B cell (primary cell): ENCODE measurements around the gene XPNPEP2. TPM values are rescaled to one million over a fixed set of nuclear protein-coding genes. Genes with fewer than 3 reads are reported as not detected.

Experiments used
- ATAC-seq: fragments of 200-7000 bp; cut with Tn5 transposase; one replicate; pipeline ENCODE4 v1.10.0; 2021; ENCODE audit warnings: low read depth, mild to moderate bottlenecking, moderate number of reproducible peaks, moderate library complexity
- CTCF ChIA-PET: fragments of 350-600 bp; sonication (Branson Sonifier 250); formaldehyde crosslinking; loops from one replicate; lab custom pipeline; 2021; ENCODE audit warnings: antibody characterized with exemption, inconsistent platforms; lab: Charles Lee
- POLR2A ChIA-PET: fragments of 350-600 bp; sonication (Branson Sonifier 250); formaldehyde crosslinking; loops from one replicate; lab custom pipeline; 2021; ENCODE audit warnings: antibody characterized with exemption; lab: Charles Lee
- DNase-seq: peaks from one replicate; pipeline ENCODE4 v3.0.0; 2013
- H2AFZ ChIP-seq: 2 replicates; pipeline ENCODE4 v1.6.1; 2012; ENCODE audit warnings: mild to moderate bottlenecking, low read depth, low read length; ENCODE audit not compliant: insufficient read depth, poor library complexity, severe bottlenecking
- H3K27ac ChIP-seq, 2 donors: 1 replicate in 1 of 2; 2 replicates in 1 of 2; pipeline ENCODE4 v1.5.1; 2012 to 2013; ENCODE audit warnings: low read length in 2 of 2, mild to moderate bottlenecking in 2 of 2, moderate library complexity in 1 of 2
- H3K27me3 ChIP-seq, 4 experiments: fragments of 200-600 bp in 1 of 4; sonication (generic) in 1 of 4; replicated peaks in 1 of 4; 1 replicate in 2 of 4; 2 replicates in 2 of 4; pipeline versions ENCODE4 v1.6.1 to v1.7.0; 2013 to 2016; ENCODE audit warnings: low read length in 3 of 4, mild to moderate bottlenecking in 2 of 4, mixed read lengths in 1 of 4, moderate library complexity in 1 of 4; ENCODE audit not compliant: insufficient read depth in 4 of 4, control insufficient read depth in 3 of 4; ENCODE audit errors: control extremely low read depth in 1 of 4
- H3K36me3 ChIP-seq, 2 experiments: replicated peaks in 1 of 2; 1 replicate in 1 of 2; 2 replicates in 1 of 2; pipeline versions ENCODE4 v1.6.1 to v1.7.1; 2013; ENCODE audit warnings: low read length in 1 of 2; ENCODE audit not compliant: insufficient read depth in 2 of 2, control insufficient read depth in 1 of 2; ENCODE audit errors: control extremely low read depth in 1 of 2, extremely low read depth in 1 of 2
- H3K4me1 ChIP-seq, 2 donors: fragments of 200-600 bp in 1 of 2; sonication (generic) in 1 of 2; 1 replicate in 1 of 2; 2 replicates in 1 of 2; pipeline versions ENCODE4 v1.5.1 to v1.6.1; 2013 to 2017; ENCODE audit warnings: low read length in 2 of 2; ENCODE audit not compliant: control insufficient read depth in 2 of 2, insufficient read depth in 2 of 2
- H3K4me2 ChIP-seq: replicated peaks from 2 replicates; pipeline ENCODE3; 2012; ENCODE audit warnings: mild to moderate bottlenecking, low read depth, low read length; ENCODE audit not compliant: poor library complexity, severe bottlenecking
- H3K4me3 ChIP-seq, 5 experiments: fragments of 200-600 bp in 1 of 5; sonication (generic) in 1 of 5; 1 replicate in 3 of 5; 2 replicates in 2 of 5; pipeline versions ENCODE4 v1.5.1 to v1.7.0; 2011 to 2016; ENCODE audit warnings: low read length in 4 of 5, mild to moderate bottlenecking in 4 of 5, low read depth in 2 of 5, control low read depth in 1 of 5, moderate library complexity in 1 of 5; ENCODE audit not compliant: insufficient read depth in 1 of 5; ENCODE audit errors: control extremely low read depth in 1 of 5, extremely low read depth in 1 of 5
- H3K79me2 ChIP-seq: fragments of 200-600 bp; sonication (generic); one replicate; pipeline ENCODE4 v1.6.0; 2016; ENCODE audit warnings: low read length; ENCODE audit not compliant: control insufficient read depth, insufficient read depth
- H3K9ac ChIP-seq: fragments of 200-600 bp; sonication (generic); 2 replicates; pipeline ENCODE4 v1.6.1; 2017; ENCODE audit warnings: mild to moderate bottlenecking, low read length, moderate library complexity
- H3K9me3 ChIP-seq, 3 donors: one replicate each; pipeline versions ENCODE4 v1.6.1 to v1.7.1; 2013; ENCODE audit warnings: low read length in 2 of 3; ENCODE audit not compliant: control insufficient read depth in 2 of 3, insufficient read depth in 1 of 3; ENCODE audit errors: control extremely low read depth in 1 of 3
- H4K20me1 ChIP-seq: 2 replicates; pipeline ENCODE4 v1.6.0; 2012; ENCODE audit warnings: mild to moderate bottlenecking, low read length; ENCODE audit not compliant: insufficient read depth, control insufficient read depth, poor library complexity, severe bottlenecking
- H3K27ac Mint-ChIP-seq: one replicate; pipeline ENCODE4 v1.8.0; 2021; ENCODE audit warnings: mixed read lengths
- H3K27me3 Mint-ChIP-seq: one replicate; pipeline ENCODE4 v1.8.0; 2021; ENCODE audit warnings: mixed read lengths
- H3K4me1 Mint-ChIP-seq: one replicate; pipeline ENCODE4 v1.8.0; 2021; ENCODE audit warnings: mixed read lengths
- H3K4me3 Mint-ChIP-seq: one replicate; pipeline ENCODE4 v1.8.0; 2021; ENCODE audit warnings: mixed read lengths
- H3K9me3 Mint-ChIP-seq: one replicate; pipeline ENCODE4 v1.8.0; 2022; ENCODE audit warnings: mixed read lengths; ENCODE audit not compliant: insufficient read depth
- EZH2 ChIP-seq: IDR thresholded peaks from 2 replicates; pipeline ENCODE4 v1.6.1; 2012; ENCODE audit warnings: borderline replicate concordance, low read depth, mild to moderate bottlenecking, moderate library complexity, low read length; ENCODE audit not compliant: insufficient read depth, poor library complexity, severe bottlenecking
- WGBS: methylation state at CpG from one replicate; pipeline ENCODE4 v1.1.5; 2013; ENCODE audit warnings: missing lambda C conversion rate; ENCODE audit not compliant: insufficient coverage; 5-methylcytosine and 5-hydroxymethylcytosine counted together
- intact Hi-C: fragments of 100-400 bp; cut with micrococcal nuclease; formaldehyde crosslinking; loops from one replicate; pipeline ENCODE4 v1.10.0; 2022
- polyA plus RNA-seq: library from polyadenylated mRNA; depleted of rRNA; stranded (reverse); fragments of >200 nt; gene quantifications from 2 replicates; pipeline ENCODE4 v1.2.3, GENCODE V29; 2012
- total RNA-seq, 2 donors: library from RNA; stranded (reverse); fragments of 120-200 nt in 1 of 2; gene quantifications; 1 replicate in 1 of 2; 2 replicates in 1 of 2; pipeline versions ENCODE4 v1.2.3 to v1.2.4, GENCODE V29; 2013 to 2022
- TF ChIP-seq, protein P1 (sequence below): fragments of 200-600 bp; IDR thresholded peaks from one replicate; pipeline ENCODE4 v1.8.0; 2022; ENCODE audit warnings: antibody characterized with exemption, mild to moderate bottlenecking

The XPNPEP2 gene
- total and polyA plus RNA-seq, 2 donors (not counting 1 experiment from before 2014, with no cell fraction given): 0.31 TPM; not detected in 1

DNA sequence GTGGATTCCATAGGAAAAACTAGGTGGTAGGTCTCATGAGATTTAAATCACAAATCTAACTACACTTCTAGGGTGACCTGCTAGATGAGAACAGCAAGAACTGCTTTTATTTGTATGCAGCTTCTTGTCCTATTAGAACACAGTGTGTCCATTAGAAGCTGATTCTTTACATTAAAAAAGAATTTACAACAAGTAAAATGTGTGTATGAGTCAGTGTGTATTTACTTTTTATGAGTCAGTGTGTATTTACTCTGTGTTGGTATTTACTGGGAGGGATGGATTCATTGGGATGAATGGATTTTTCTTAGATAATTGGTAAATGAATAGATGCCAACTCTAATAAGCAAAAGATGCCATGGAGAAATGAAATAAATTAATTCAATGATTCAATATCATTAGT is 40.6 kb upstream of the XPNPEP2 start:
- ATAC-seq (no peak), DNase-seq (no peak)
- Histone ChIP-seq H4K20me1 (no peaks in the 10 kb centered on the region), H2AFZ (no peak overlapping the region), H3K27ac (no peak overlapping the region), H3K4me3 (no peak overlapping the region), H3K4me2 (no peak overlapping the region), H3K9me3 (no peaks in the 10 kb centered on the region), H3K36me3 (no peaks in the 10 kb centered on the region), H3K27me3 (no peaks in the 10 kb centered on the region), H3K9ac (no peak overlapping the region), H3K4me1 (no peaks in the 10 kb centered on the region), H3K79me2 (no peaks in the 10 kb centered on the region)
- CTCF ChIA-PET: no interaction called here
- Mint-ChIP-seq H3K9me3 (no peaks in the 10 kb centered on the region), H3K27ac (no peak overlapping the region), H3K4me3 (no peak overlapping the region), H3K4me1 (no peaks in the 10 kb centered on the region), H3K27me3 (no peaks in the 10 kb centered on the region)
- POLR2A ChIA-PET: no interaction called here
- TF ChIP-seq, protein P1, sequence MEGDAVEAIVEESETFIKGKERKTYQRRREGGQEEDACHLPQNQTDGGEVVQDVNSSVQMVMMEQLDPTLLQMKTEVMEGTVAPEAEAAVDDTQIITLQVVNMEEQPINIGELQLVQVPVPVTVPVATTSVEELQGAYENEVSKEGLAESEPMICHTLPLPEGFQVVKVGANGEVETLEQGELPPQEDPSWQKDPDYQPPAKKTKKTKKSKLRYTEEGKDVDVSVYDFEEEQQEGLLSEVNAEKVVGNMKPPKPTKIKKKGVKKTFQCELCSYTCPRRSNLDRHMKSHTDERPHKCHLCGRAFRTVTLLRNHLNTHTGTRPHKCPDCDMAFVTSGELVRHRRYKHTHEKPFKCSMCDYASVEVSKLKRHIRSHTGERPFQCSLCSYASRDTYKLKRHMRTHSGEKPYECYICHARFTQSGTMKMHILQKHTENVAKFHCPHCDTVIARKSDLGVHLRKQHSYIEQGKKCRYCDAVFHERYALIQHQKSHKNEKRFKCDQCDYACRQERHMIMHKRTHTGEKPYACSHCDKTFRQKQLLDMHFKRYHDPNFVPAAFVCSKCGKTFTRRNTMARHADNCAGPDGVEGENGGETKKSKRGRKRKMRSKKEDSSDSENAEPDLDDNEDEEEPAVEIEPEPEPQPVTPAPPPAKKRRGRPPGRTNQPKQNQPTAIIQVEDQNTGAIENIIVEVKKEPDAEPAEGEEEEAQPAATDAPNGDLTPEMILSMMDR: no peak
- TF ChIP-seq EZH2: no peak
- intact Hi-C loops: no loop called here

DNA sequence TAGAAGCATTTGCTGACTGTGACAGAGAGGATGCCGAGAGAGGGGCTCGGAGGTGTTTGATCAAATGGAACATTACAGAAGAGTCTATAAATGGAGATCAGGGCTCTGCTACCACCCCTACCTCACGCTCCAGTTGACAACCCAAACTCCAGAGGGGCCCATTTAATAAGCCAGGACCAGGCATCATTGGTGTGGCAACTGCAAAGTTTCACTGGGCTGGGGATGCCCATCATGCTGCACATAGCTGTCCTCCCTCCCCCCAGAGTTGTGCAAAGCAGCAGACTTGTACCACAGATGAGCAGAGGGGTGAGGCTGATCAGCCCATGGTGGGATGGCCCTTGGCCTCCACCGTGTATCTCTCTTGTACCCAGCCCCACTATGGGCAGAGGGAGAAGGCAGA is 38.2 kb upstream of the XPNPEP2 start:
- DNase-seq: no peak
- no peak overlapping the region for H3K4me2 ChIP-seq
- intact Hi-C loops: no loop called here
- H3K27ac ChIP-seq: no peak overlapping the region
- no peaks in the 10 kb centered on the region for H3K9me3 ChIP-seq
- H3K27ac Mint-ChIP-seq: no peak overlapping the region
- CTCF ChIA-PET: no interaction called here
- no peak overlapping the region for H3K4me3 Mint-ChIP-seq
- H3K27me3 Mint-ChIP-seq: no peaks in the 10 kb centered on the region
- H3K36me3 ChIP-seq: no peaks in the 10 kb centered on the region
- no peak overlapping the region for H3K9ac ChIP-seq
- H3K4me3 ChIP-seq: no peak overlapping the region
- H4K20me1 ChIP-seq: no peaks in the 10 kb centered on the region
- H3K27me3 ChIP-seq: no peaks in the 10 kb centered on the region
- no peak for ATAC-seq
- H3K4me1 ChIP-seq: no peaks in the 10 kb centered on the region
- no peaks in the 10 kb centered on the region for H3K9me3 Mint-ChIP-seq
- 100% methylated on average over 1 of the region's 4 CpGs for WGBS
- H3K79me2 ChIP-seq: no peaks in the 10 kb centered on the region
- no peak overlapping the region for H2AFZ ChIP-seq
- TF ChIP-seq, protein P1: no peak
- no peak for TF ChIP-seq EZH2
- H3K4me1 Mint-ChIP-seq: no peaks in the 10 kb centered on the region
- POLR2A ChIA-PET: no interaction called here
